ENCODE results near the gene ZNF831. TPM values are rescaled to one million over a fixed set of nuclear protein-coding genes. Genes with fewer than 3 reads are reported as not detected.

The ZNF831 gene
- total RNA-seq, 1 donor from 2014 or later, result not detected

GRCh38 chr20:59276938-59277337, 113.3 kb downstream of the ZNF831 start:
- no peak overlapping the region for H3K27ac Mint-ChIP-seq
- no peaks in the 10 kb centered on the region for H3K4me1 Mint-ChIP-seq (ENCODE audit: low read depth)
- no peak overlapping the region for H3K4me3 Mint-ChIP-seq (ENCODE audit: low read depth)
- no peak for TF ChIP-seq CTCF (IDR thresholded peaks at IDR 0.05; ENCODE audit: unreplicated experiment)
- H3K36me3 Mint-ChIP-seq (ENCODE audit: insufficient read depth), result no peaks in the 10 kb centered on the region
- H3K27me3 Mint-ChIP-seq, result peaks cover 51% of the 10 kb centered on the region
- no peak for DNase-seq (ENCODE audit: low spot score, unreplicated experiment)
- no peaks in the 10 kb centered on the region for H3K9me3 Mint-ChIP-seq (ENCODE audit: low read depth)

- no peak for TF ChIP-seq CTCF (IDR thresholded peaks at IDR 0.05; ENCODE audit: unreplicated experiment)
- Mint-ChIP-seq H3K27me3 (peaks cover 67% of the 10 kb centered on the region), H3K4me1 (ENCODE audit: low read depth) (peaks cover 1% of the 10 kb centered on the region), H3K9me3 (ENCODE audit: low read depth) (no peaks in the 10 kb centered on the region), H3K4me3 (ENCODE audit: low read depth) (no peak overlapping the region), H3K36me3 (ENCODE audit: insufficient read depth) (no peaks in the 10 kb centered on the region), H3K27ac (no peak overlapping the region)
- no peak for DNase-seq (ENCODE audit: low spot score, unreplicated experiment)
Observed at GRCh38 chr20:59284470-59284869, 120.8 kb downstream of the ZNF831 start.

- Mint-ChIP-seq H3K27ac (no peak overlapping the region), H3K9me3 (ENCODE audit: low read depth) (no peaks in the 10 kb centered on the region), H3K36me3 (ENCODE audit: insufficient read depth) (no peaks in the 10 kb centered on the region), H3K27me3 (peaks cover 71% of the 10 kb centered on the region), H3K4me3 (ENCODE audit: low read depth) (no peak overlapping the region), H3K4me1 (ENCODE audit: low read depth) (no peaks in the 10 kb centered on the region)
- no peak for TF ChIP-seq CTCF (IDR thresholded peaks at IDR 0.05; ENCODE audit: unreplicated experiment)
- no peak for DNase-seq (ENCODE audit: low spot score, unreplicated experiment)
Observed at GRCh38 chr20:59289994-59290393, 126.4 kb downstream of the ZNF831 start.

- Mint-ChIP-seq H3K27ac (no peak overlapping the region), H3K36me3 (ENCODE audit: insufficient read depth) (no peaks in the 10 kb centered on the region), H3K27me3 (peaks cover 84% of the 10 kb centered on the region), H3K4me3 (ENCODE audit: low read depth) (no peak overlapping the region), H3K9me3 (ENCODE audit: low read depth) (no peaks in the 10 kb centered on the region), H3K4me1 (ENCODE audit: low read depth) (no peaks in the 10 kb centered on the region)
- no peak for TF ChIP-seq CTCF (IDR thresholded peaks at IDR 0.05; ENCODE audit: unreplicated experiment)
- no peak for DNase-seq (ENCODE audit: low spot score, unreplicated experiment)
Observed at GRCh38 chr20:59291740-59292383, 128.2 kb downstream of the ZNF831 start.

- no peak overlapping the region for H3K4me3 Mint-ChIP-seq (ENCODE audit: low read depth)
- H3K27ac Mint-ChIP-seq, result no peak overlapping the region
- H3K36me3 Mint-ChIP-seq (ENCODE audit: insufficient read depth), result no peaks in the 10 kb centered on the region
- H3K27me3 Mint-ChIP-seq, result peaks cover 87% of the 10 kb centered on the region
- DNase-seq (ENCODE audit: low spot score, unreplicated experiment), result no peak
- H3K9me3 Mint-ChIP-seq (ENCODE audit: low read depth), result no peaks in the 10 kb centered on the region
- TF ChIP-seq CTCF (IDR thresholded peaks at IDR 0.05; ENCODE audit: unreplicated experiment), result no peak
- H3K4me1 Mint-ChIP-seq (ENCODE audit: low read depth), result no peaks in the 10 kb centered on the region
Observed at GRCh38 chr20:59295531-59295930, 131.9 kb downstream of the ZNF831 start.

Data from progenitor cell of endocrine pancreas (in vitro differentiated cells).